Measurements from ENCODE around the gene FZD7. TPM values are rescaled to one million over a fixed set of nuclear protein-coding genes. Genes with fewer than 3 reads are reported as not detected.

FZD7 gene
- total and polyA plus RNA-seq, 2 of the 8 experiments (the other 6 are each of a cell fraction or from before 2014, with no cell fraction given), result 176 to 246 TPM

DNA sequence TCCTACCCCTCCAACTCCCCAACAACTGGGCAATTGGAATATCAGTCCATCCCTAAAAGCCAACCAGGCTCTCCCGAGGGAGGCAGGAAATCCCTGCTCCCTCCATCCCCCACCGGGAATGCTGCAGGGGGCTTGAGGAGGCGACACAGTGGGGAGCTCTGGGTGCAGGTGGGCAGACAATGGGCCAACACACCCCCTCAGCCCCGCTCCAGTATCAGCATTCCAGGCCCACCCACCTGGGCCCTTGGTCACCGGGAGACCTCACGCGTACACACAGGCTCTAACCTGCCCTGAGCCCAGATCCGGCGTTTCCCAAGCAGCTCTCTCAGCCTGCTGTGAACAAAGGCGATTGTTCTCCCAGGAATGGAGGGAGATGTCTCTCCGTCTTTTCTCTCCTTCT lies 37.6 kb upstream of the FZD7 start (continued):
- TF ChIP-seq, protein P1, sequence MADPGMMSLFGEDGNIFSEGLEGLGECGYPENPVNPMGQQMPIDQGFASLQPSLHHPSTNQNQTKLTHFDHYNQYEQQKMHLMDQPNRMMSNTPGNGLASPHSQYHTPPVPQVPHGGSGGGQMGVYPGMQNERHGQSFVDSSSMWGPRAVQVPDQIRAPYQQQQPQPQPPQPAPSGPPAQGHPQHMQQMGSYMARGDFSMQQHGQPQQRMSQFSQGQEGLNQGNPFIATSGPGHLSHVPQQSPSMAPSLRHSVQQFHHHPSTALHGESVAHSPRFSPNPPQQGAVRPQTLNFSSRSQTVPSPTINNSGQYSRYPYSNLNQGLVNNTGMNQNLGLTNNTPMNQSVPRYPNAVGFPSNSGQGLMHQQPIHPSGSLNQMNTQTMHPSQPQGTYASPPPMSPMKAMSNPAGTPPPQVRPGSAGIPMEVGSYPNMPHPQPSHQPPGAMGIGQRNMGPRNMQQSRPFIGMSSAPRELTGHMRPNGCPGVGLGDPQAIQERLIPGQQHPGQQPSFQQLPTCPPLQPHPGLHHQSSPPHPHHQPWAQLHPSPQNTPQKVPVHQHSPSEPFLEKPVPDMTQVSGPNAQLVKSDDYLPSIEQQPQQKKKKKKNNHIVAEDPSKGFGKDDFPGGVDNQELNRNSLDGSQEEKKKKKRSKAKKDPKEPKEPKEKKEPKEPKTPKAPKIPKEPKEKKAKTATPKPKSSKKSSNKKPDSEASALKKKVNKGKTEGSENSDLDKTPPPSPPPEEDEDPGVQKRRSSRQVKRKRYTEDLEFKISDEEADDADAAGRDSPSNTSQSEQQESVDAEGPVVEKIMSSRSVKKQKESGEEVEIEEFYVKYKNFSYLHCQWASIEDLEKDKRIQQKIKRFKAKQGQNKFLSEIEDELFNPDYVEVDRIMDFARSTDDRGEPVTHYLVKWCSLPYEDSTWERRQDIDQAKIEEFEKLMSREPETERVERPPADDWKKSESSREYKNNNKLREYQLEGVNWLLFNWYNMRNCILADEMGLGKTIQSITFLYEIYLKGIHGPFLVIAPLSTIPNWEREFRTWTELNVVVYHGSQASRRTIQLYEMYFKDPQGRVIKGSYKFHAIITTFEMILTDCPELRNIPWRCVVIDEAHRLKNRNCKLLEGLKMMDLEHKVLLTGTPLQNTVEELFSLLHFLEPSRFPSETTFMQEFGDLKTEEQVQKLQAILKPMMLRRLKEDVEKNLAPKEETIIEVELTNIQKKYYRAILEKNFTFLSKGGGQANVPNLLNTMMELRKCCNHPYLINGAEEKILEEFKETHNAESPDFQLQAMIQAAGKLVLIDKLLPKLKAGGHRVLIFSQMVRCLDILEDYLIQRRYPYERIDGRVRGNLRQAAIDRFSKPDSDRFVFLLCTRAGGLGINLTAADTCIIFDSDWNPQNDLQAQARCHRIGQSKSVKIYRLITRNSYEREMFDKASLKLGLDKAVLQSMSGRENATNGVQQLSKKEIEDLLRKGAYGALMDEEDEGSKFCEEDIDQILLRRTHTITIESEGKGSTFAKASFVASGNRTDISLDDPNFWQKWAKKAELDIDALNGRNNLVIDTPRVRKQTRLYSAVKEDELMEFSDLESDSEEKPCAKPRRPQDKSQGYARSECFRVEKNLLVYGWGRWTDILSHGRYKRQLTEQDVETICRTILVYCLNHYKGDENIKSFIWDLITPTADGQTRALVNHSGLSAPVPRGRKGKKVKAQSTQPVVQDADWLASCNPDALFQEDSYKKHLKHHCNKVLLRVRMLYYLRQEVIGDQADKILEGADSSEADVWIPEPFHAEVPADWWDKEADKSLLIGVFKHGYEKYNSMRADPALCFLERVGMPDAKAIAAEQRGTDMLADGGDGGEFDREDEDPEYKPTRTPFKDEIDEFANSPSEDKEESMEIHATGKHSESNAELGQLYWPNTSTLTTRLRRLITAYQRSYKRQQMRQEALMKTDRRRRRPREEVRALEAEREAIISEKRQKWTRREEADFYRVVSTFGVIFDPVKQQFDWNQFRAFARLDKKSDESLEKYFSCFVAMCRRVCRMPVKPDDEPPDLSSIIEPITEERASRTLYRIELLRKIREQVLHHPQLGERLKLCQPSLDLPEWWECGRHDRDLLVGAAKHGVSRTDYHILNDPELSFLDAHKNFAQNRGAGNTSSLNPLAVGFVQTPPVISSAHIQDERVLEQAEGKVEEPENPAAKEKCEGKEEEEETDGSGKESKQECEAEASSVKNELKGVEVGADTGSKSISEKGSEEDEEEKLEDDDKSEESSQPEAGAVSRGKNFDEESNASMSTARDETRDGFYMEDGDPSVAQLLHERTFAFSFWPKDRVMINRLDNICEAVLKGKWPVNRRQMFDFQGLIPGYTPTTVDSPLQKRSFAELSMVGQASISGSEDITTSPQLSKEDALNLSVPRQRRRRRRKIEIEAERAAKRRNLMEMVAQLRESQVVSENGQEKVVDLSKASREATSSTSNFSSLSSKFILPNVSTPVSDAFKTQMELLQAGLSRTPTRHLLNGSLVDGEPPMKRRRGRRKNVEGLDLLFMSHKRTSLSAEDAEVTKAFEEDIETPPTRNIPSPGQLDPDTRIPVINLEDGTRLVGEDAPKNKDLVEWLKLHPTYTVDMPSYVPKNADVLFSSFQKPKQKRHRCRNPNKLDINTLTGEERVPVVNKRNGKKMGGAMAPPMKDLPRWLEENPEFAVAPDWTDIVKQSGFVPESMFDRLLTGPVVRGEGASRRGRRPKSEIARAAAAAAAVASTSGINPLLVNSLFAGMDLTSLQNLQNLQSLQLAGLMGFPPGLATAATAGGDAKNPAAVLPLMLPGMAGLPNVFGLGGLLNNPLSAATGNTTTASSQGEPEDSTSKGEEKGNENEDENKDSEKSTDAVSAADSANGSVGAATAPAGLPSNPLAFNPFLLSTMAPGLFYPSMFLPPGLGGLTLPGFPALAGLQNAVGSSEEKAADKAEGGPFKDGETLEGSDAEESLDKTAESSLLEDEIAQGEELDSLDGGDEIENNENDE (IDR thresholded peaks at IDR 0.05; ENCODE audit: insufficient replicate concordance, low read length), result peak; percentile 42
- no peak for TF ChIP-seq SIRT6 (IDR thresholded peaks at IDR 0.05; ENCODE audit: low read length)
- TF ChIP-seq JUN (IDR thresholded peaks at IDR 0.05; ENCODE audit: low read depth, low read length), result no peak
- TF ChIP-seq CHD2 (IDR thresholded peaks at IDR 0.05; ENCODE audit: low read length), result no peak
- peak; percentile 52 to 95; a peak in 2 of 3 replicates for TF ChIP-seq EP300 (IDR thresholded peaks at IDR 0.05; ENCODE audit: borderline replicate concordance in 1 of 2, low read depth in 2 of 2, low read length in 2 of 2)
- TF ChIP-seq ASH2L (IDR thresholded peaks at IDR 0.05; ENCODE audit: low read length), result peak; percentile 85
- peak; percentile 64 for TF ChIP-seq CREB1 (IDR thresholded peaks at IDR 0.05)
- TF ChIP-seq TAF7 (optimal IDR thresholded peaks at IDR 0.05; ENCODE audit: borderline replicate concordance, low read depth, low read length), result peak; percentile 71
- TF ChIP-seq EGR1 (IDR thresholded peaks at IDR 0.05; ENCODE audit: borderline replicate concordance, low read depth, low read length), result peak; percentile 88; the same call in 1 of the 2 replicates
- 0 out of 2 replicates have a peak, but pooled peaks have one; percentile 69 for TF ChIP-seq RBBP5 (IDR thresholded peaks at IDR 0.05; ENCODE audit: borderline replicate concordance, low read depth, low read length)
- no peak for TF ChIP-seq KDM4A (IDR thresholded peaks at IDR 0.05; ENCODE audit: low read depth, low read length, severe bottlenecking)
- TF ChIP-seq HDAC2 (IDR thresholded peaks at IDR 0.05; ENCODE audit: borderline replicate concordance in 1 of 2, low read depth in 2 of 2, low read length in 2 of 2), result peak in 1 of 2 experiments; percentile 88; a peak in 2 of 4 replicates

All from H1 (cell line).